Effector memory CD8-positive, alpha-beta T cell (primary cell): Measurements from ENCODE around the gene CFAP299.
"Not testable (repeated sequence)": the region's sequence is repeated elsewhere in the genome, so short reads cannot be mapped to it uniquely, and the experiment has no call there.

Experiments used
- ATAC-seq: fragments of 150-1000 bp; cut with Tn5 transposase; replicated peaks from 2 replicates; pipeline ENCODE4 v1.10.0; 2021; ENCODE audit warnings: mild to moderate bottlenecking, moderate library complexity
- DNase-seq, 3 experiments: peaks; one replicate each; pipeline ENCODE4 v3.0.0; 2021
- H3K27ac Mint-ChIP-seq, 2 donors: one replicate each; pipeline ENCODE4 v1.8.0; 2022; ENCODE audit warnings: mild to moderate bottlenecking in 2 of 2, mixed read lengths in 2 of 2, moderate library complexity in 2 of 2
- H3K27me3 Mint-ChIP-seq, 2 donors: one replicate each; pipeline ENCODE4 v1.8.0; 2022; ENCODE audit warnings: mixed read lengths in 2 of 2
- H3K36me3 Mint-ChIP-seq: one replicate; pipeline ENCODE4 v1.8.0; 2022; ENCODE audit warnings: mild to moderate bottlenecking, moderate library complexity, mixed read lengths; ENCODE audit not compliant: insufficient read depth
- H3K4me1 Mint-ChIP-seq, 2 donors: one replicate each; pipeline ENCODE4 v1.8.0; 2022; ENCODE audit warnings: low read depth in 2 of 2, mixed read lengths in 2 of 2
- H3K4me3 Mint-ChIP-seq, 2 donors: one replicate each; pipeline ENCODE4 v1.8.0; 2022; ENCODE audit warnings: mild to moderate bottlenecking in 2 of 2, mixed read lengths in 2 of 2, moderate library complexity in 2 of 2
- H3K9me3 Mint-ChIP-seq, 2 donors: one replicate each; pipeline ENCODE4 v1.8.0; 2022; ENCODE audit warnings: mixed read lengths in 2 of 2

The CFAP299 gene

DNA sequence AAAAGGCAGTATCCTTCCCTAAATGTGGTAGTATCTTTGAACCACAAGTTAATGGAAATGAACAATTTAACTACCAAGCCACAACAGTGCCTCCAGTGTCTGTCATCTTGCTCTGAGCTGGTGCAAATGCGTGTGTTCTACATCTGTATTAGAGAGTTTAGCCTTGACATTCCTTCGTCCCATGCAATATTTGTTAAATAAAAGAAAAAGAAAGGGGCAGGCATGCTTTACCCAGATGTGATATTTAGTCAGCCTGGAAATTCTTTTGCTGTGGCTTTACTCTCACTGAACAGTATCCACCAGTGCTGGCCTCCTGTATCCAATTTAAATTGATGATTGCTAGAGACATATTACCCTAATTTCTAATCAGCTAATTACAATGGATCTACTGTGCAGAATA lies 310.5 kb downstream of the CFAP299 start:
- Mint-ChIP-seq H3K9me3 (no peaks in the 10 kb centered on the region), H3K27me3 (peaks cover 0 to 3% of the 10 kb centered on the region in 2 donors), H3K4me3 (no peak overlapping the region), H3K4me1 (no peaks in the 10 kb centered on the region), H3K36me3 (no peaks in the 10 kb centered on the region), H3K27ac (no peak overlapping the region)
- ATAC-seq: no peak
- no peak for DNase-seq

DNA sequence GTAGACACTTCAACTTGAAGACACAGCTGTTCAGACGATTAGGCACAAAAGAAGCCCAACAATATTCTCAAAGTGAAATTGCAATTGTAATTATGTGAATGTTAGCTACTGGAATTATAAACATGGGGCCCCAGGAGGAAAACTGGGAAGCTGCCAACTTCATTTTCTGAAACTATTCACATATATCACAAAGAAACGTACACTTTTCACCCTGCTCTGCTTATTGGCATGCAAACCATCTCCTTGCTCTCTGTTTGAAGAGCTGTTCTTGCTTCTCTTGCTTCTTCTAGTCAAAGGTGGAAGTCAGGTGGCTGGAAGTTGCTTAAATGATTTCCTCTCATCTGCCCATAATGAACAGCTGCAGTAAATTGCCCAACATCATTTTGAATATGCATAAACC lies 320.1 kb downstream of the CFAP299 start:
- no peak for ATAC-seq
- no peak for DNase-seq
- Mint-ChIP-seq H3K27ac (no peak overlapping the region), H3K4me1 (peaks cover 0 to 4% of the 10 kb centered on the region in 2 donors), H3K4me3 (no peak overlapping the region), H3K36me3 (peaks cover 3% of the 10 kb centered on the region), H3K9me3 (no peaks in the 10 kb centered on the region), H3K27me3 (peaks cover 0 to 16% of the 10 kb centered on the region in 2 donors)

GRCh38 chr4:80670118-80670517 lies 334.6 kb downstream of the CFAP299 start:
- H3K27ac Mint-ChIP-seq, H3K4me1 Mint-ChIP-seq, H3K9me3 Mint-ChIP-seq, ATAC-seq, H3K36me3 Mint-ChIP-seq, DNase-seq, H3K4me3 Mint-ChIP-seq, H3K27me3 Mint-ChIP-seq: not testable (repeated sequence)

DNA sequence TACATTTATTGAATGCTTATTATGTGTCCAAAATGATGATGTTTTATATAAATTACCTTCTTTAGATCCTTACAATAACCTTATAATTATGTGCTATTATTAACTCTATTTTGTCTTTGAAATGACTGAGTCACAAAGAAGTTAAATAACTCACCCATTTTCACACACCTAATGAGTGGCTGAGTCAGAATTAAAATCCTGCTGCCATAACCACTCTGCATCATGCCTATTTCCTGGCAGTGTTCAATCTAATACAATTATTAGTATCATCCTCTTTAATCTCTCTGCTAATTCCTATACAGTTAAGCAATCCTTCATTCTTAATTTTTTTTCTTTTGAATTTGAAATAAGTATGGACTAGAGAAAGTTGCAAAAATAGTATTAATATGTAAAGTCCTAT lies 342.9 kb downstream of the CFAP299 start:
- Mint-ChIP-seq H3K36me3 (no peaks in the 10 kb centered on the region), H3K9me3 (no peaks in the 10 kb centered on the region), H3K4me3 (no peak overlapping the region), H3K27me3 (peaks cover 28 to 40% of the 10 kb centered on the region in 2 donors), H3K4me1 (no peaks in the 10 kb centered on the region), H3K27ac (no peak overlapping the region)
- DNase-seq (no peak), ATAC-seq (no peak)

- Mint-ChIP-seq H3K4me3 (no peak overlapping the region), H3K27me3 (peaks cover 28 to 44% of the 10 kb centered on the region in 2 donors), H3K27ac (no peak overlapping the region), H3K36me3 (no peaks in the 10 kb centered on the region), H3K9me3 (no peaks in the 10 kb centered on the region), H3K4me1 (no peaks in the 10 kb centered on the region)
- ATAC-seq (no peak), DNase-seq (no peak)
These were observed 345.4 kb downstream of the CFAP299 start for GRCh38 chr4:80680934-80681333.

- no peaks in the 10 kb centered on the region for H3K36me3 Mint-ChIP-seq
- peaks cover 42% of the 10 kb centered on the region in 2 donors for H3K27me3 Mint-ChIP-seq
- ATAC-seq (no peak), DNase-seq (no peak)
- H3K27ac Mint-ChIP-seq: no peak overlapping the region
- H3K4me1 Mint-ChIP-seq: no peaks in the 10 kb centered on the region
- H3K9me3 Mint-ChIP-seq: no peaks in the 10 kb centered on the region
- no peak overlapping the region for H3K4me3 Mint-ChIP-seq
These were observed 349.7 kb downstream of the CFAP299 start for GRCh38 chr4:80685214-80685613.

DNA sequence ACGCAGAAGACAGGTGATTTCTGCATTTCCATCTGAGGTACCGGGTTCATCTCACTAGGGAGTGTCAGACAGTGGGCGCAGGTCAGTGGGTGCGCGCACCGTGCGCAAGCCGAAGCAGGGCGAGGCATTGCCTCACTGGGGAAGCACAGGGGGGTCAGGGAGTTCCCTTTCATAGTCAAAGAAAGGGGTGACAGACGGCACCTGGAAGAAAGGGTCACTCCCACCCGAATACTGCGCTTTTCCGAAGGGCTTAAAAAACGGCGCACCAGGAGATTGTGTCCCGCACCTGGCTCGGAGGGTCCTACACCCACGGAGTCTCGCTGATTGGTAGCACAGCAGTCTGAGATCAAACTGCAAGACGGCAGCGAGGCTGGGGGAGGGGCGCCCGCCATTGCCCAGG lies 352.2 kb downstream of the CFAP299 start:
- not testable (repeated sequence) for H3K36me3 Mint-ChIP-seq, H3K4me1 Mint-ChIP-seq

GRCh38 chr4:80694171-80694570 lies 358.6 kb downstream of the CFAP299 start:
- ATAC-seq: no peak
- no peaks in the 10 kb centered on the region for H3K9me3 Mint-ChIP-seq
- H3K36me3 Mint-ChIP-seq: no peaks in the 10 kb centered on the region
- no peak for DNase-seq
- no peaks in the 10 kb centered on the region for H3K4me1 Mint-ChIP-seq
- H3K27me3 Mint-ChIP-seq: no peaks in the 10 kb centered on the region
- H3K27ac Mint-ChIP-seq: no peak overlapping the region
- no peak overlapping the region for H3K4me3 Mint-ChIP-seq

More for the DNA sequence above, 352.2 kb downstream of the CFAP299 start:
- not testable (repeated sequence) for H3K9me3 Mint-ChIP-seq, H3K4me3 Mint-ChIP-seq, DNase-seq, H3K27ac Mint-ChIP-seq, ATAC-seq
- peaks cover 19 to 21% of the 10 kb centered on the region in 2 donors for H3K27me3 Mint-ChIP-seq

GRCh38 chr4:80705311-80705710 lies 369.8 kb downstream of the CFAP299 start:
- H3K27ac Mint-ChIP-seq: no peak overlapping the region
- H3K36me3 Mint-ChIP-seq: no peaks in the 10 kb centered on the region
- ATAC-seq: no peak
- no peaks in the 10 kb centered on the region for H3K27me3 Mint-ChIP-seq
- no peak for DNase-seq
- H3K9me3 Mint-ChIP-seq: no peaks in the 10 kb centered on the region
- H3K4me1 Mint-ChIP-seq: peaks cover 0 to 3% of the 10 kb centered on the region in 2 donors
- no peak overlapping the region for H3K4me3 Mint-ChIP-seq

- no peak for DNase-seq
- Mint-ChIP-seq H3K27me3 (no peaks in the 10 kb centered on the region), H3K27ac (peak overlapping the region in 1 of 2 donors; percentile 39), H3K4me3 (no peak overlapping the region), H3K9me3 (peaks cover 0 to 2% of the 10 kb centered on the region in 2 donors), H3K36me3 (no peaks in the 10 kb centered on the region), H3K4me1 (peaks cover 0 to 3% of the 10 kb centered on the region in 2 donors)
- no peak for ATAC-seq
These were observed 373.7 kb downstream of the CFAP299 start for GRCh38 chr4:80709082-80709869.

GRCh38 chr4:80710748-80711451 lies 375.4 kb downstream of the CFAP299 start:
- Mint-ChIP-seq H3K4me1 (peaks cover 0 to 3% of the 10 kb centered on the region in 2 donors), H3K27ac (no peak overlapping the region), H3K27me3 (no peaks in the 10 kb centered on the region), H3K9me3 (peaks cover 0 to 2% of the 10 kb centered on the region in 2 donors), H3K36me3 (no peaks in the 10 kb centered on the region), H3K4me3 (no peak overlapping the region)
- DNase-seq (no peak), ATAC-seq (no peak)

- DNase-seq: no peak
- peaks cover 0 to 2% of the 10 kb centered on the region in 2 donors for H3K9me3 Mint-ChIP-seq
- H3K4me1 Mint-ChIP-seq: peaks cover 0 to 3% of the 10 kb centered on the region in 2 donors
- H3K27ac Mint-ChIP-seq: no peak overlapping the region
- ATAC-seq: no peak
- no peak overlapping the region for H3K4me3 Mint-ChIP-seq
- H3K36me3 Mint-ChIP-seq: no peaks in the 10 kb centered on the region
- H3K27me3 Mint-ChIP-seq: no peaks in the 10 kb centered on the region
These were observed 376.4 kb downstream of the CFAP299 start for GRCh38 chr4:80711956-80712355.

- no peak for DNase-seq
- Mint-ChIP-seq H3K27me3 (no peaks in the 10 kb centered on the region), H3K4me3 (no peak overlapping the region), H3K9me3 (peaks cover 0 to 3% of the 10 kb centered on the region in 2 donors), H3K27ac (no peak overlapping the region), H3K36me3 (no peaks in the 10 kb centered on the region), H3K4me1 (peaks cover 0 to 3% of the 10 kb centered on the region in 2 donors)
- ATAC-seq: no peak
These were observed 377.9 kb downstream of the CFAP299 start for GRCh38 chr4:80713409-80713808.

GRCh38 chr4:80717204-80717603 lies 381.7 kb downstream of the CFAP299 start:
- Mint-ChIP-seq H3K9me3 (peaks cover 5 to 7% of the 10 kb centered on the region in 2 donors), H3K4me3 (no peak overlapping the region), H3K27me3 (no peaks in the 10 kb centered on the region), H3K36me3 (no peaks in the 10 kb centered on the region), H3K4me1 (no peaks in the 10 kb centered on the region), H3K27ac (no peak overlapping the region)
- DNase-seq (no peak), ATAC-seq (no peak)
